Fibroblast of pulmonary artery (primary cell): ENCODE measurements around the gene RNU1-2.
A peak's percentile ranks its signal among the peaks of the same experiment; 100 is the strongest.
"Not testable (repeated sequence)": the region's sequence is repeated elsewhere in the genome, so short reads cannot be mapped to it uniquely, and the experiment has no call there.

ENCODE experiments used
- DNase-seq: peaks from one replicate; pipeline ENCODE4 v3.0.0-alpha.2; 2010; ENCODE audit warnings: low read depth
- H3K4me3 ChIP-seq: replicated peaks from 2 replicates; pipeline ENCODE4 v1.5.1; 2011; ENCODE audit warnings: low read depth, mild to moderate bottlenecking, control low read depth, low read length, moderate library complexity
- CTCF ChIP-seq: IDR thresholded peaks from 2 replicates; pipeline ENCODE4 v1.5.1; 2011; ENCODE audit warnings: mild to moderate bottlenecking, control low read depth, low read length, inconsistent platforms; ENCODE audit errors: missing control alignments

The RNU1-2 gene

GRCh38 chr1:16882986-16883385, 12.8 kb upstream of the RNU1-2 start:
- no peak for TF ChIP-seq CTCF
- no peak for DNase-seq
- no peak overlapping the region for H3K4me3 ChIP-seq

GRCh38 chr1:16884487-16884886, 11.3 kb upstream of the RNU1-2 start:
- DNase-seq, result not testable (repeated sequence)

GRCh38 chr1:16886860-16887605, 8.7 kb upstream of the RNU1-2 start:
- DNase-seq, result no peak
- no peak for TF ChIP-seq CTCF
- H3K4me3 ChIP-seq, result no peak overlapping the region

More at GRCh38 chr1:16884487-16884886, 11.3 kb upstream of the RNU1-2 start:
- not testable (repeated sequence) for H3K4me3 ChIP-seq

- H3K4me3 ChIP-seq, result peak overlapping the region; percentile 54
- peak; percentile 11 for TF ChIP-seq CTCF
- peak; percentile 73 for DNase-seq
Observed at GRCh38 chr1:16888860-16889816, 6.6 kb upstream of the RNU1-2 start.

GRCh38 chr1:16890539-16891021, 5.2 kb upstream of the RNU1-2 start:
- DNase-seq, H3K4me3 ChIP-seq: not testable (repeated sequence)

GRCh38 chr1:16891057-16891456, 4.7 kb upstream of the RNU1-2 start:
- H3K4me3 ChIP-seq, DNase-seq: not testable (repeated sequence)

GRCh38 chr1:16892978-16893525, 2.7 kb upstream of the RNU1-2 start:
- H3K4me3 ChIP-seq, DNase-seq: not testable (repeated sequence)

- DNase-seq, H3K4me3 ChIP-seq: not testable (repeated sequence)
Observed at GRCh38 chr1:16893796-16894195, 2.0 kb upstream of the RNU1-2 start.

GRCh38 chr1:16894338-16894737, 1.4 kb upstream of the RNU1-2 start:
- DNase-seq, H3K4me3 ChIP-seq: not testable (repeated sequence)

GRCh38 chr1:16895233-16895597, 565 bp upstream of the RNU1-2 start:
- H3K4me3 ChIP-seq, DNase-seq: not testable (repeated sequence)

GRCh38 chr1:16896316-16897055, 706 bp downstream of the RNU1-2 start:
- peak overlapping the region; percentile 34 for H3K4me3 ChIP-seq

GRCh38 chr1:16897653-16898052, 1.9 kb downstream of the RNU1-2 start:
- not testable (repeated sequence) for DNase-seq

More at GRCh38 chr1:16896316-16897055, 706 bp downstream of the RNU1-2 start:
- peak; percentile 82 for DNase-seq

GRCh38 chr1:16898298-16898697, 2.5 kb downstream of the RNU1-2 start:
- not testable (repeated sequence) for H3K4me3 ChIP-seq, DNase-seq

More at GRCh38 chr1:16897653-16898052, 1.9 kb downstream of the RNU1-2 start:
- not testable (repeated sequence) for H3K4me3 ChIP-seq

GRCh38 chr1:16899020-16899419, 3.2 kb downstream of the RNU1-2 start:
- H3K4me3 ChIP-seq, DNase-seq: not testable (repeated sequence)
